OCI-LY7 (cell line): ENCODE data around the gene KHK. TPM values are rescaled to one million over a fixed set of nuclear protein-coding genes. Genes with fewer than 3 reads are reported as not detected.

Source experiments
- BruUV-seq: library from RNA; stranded (reverse); fragments of 400-500 nt; replicated peaks from 2 replicates; lab custom pipeline; 2021; lab: Mats Ljungman, UMichigan
- CTCF ChIA-PET: fragments of 300-600 bp; sonication (Branson Sonifier 250); formaldehyde crosslinking; loops from one replicate; lab custom pipeline; 2022; ENCODE audit warnings: antibody characterized with exemption; ENCODE audit not compliant: unreplicated experiment; lab: Charles Lee
- POLR2A ChIA-PET: fragments of 300-600 bp; sonication (Branson Sonifier 250); formaldehyde crosslinking; loops from one replicate; lab custom pipeline; 2022; ENCODE audit warnings: antibody characterized with exemption; lab: Charles Lee
- DNase-seq: peaks from one replicate; pipeline ENCODE4 v3.0.0-alpha.2; 2015; ENCODE audit warnings: low spot score
- H2AFZ ChIP-seq: fragments of 200-600 bp; sonication (generic), shearing (Covaris generic); 2 replicates; pipeline ENCODE4 v1.6.1; 2014; ENCODE audit warnings: mild to moderate bottlenecking, antibody characterized with exemption, low read length, moderate library complexity
- H3K27ac ChIP-seq: fragments of 200-600 bp; sonication (generic); 2 replicates; pipeline ENCODE4 v1.5.1; 2014; ENCODE audit warnings: mixed run types, low read depth, mild to moderate bottlenecking, moderate library complexity, low read length, inconsistent platforms; ENCODE audit not compliant: poor library complexity, severe bottlenecking
- H3K36me3 ChIP-seq: fragments of 200-600 bp; sonication (generic); 2 replicates; pipeline ENCODE4 v1.6.1; 2014; ENCODE audit warnings: mild to moderate bottlenecking, antibody characterized with exemption, low read length, moderate library complexity, mixed read lengths; ENCODE audit not compliant: insufficient read depth
- H3K4me1 ChIP-seq: fragments of 200-600 bp; sonication (generic); 2 replicates; pipeline ENCODE4 v1.5.1; 2014; ENCODE audit warnings: mild to moderate bottlenecking, low read length; ENCODE audit not compliant: insufficient read depth, poor library complexity, severe bottlenecking
- H3K4me2 ChIP-seq: fragments of 200-600 bp; sonication (generic); 2 replicates; pipeline ENCODE4 v1.6.1; 2014; ENCODE audit warnings: mild to moderate bottlenecking, low read length
- H3K4me3 ChIP-seq: fragments of 200-600 bp; sonication (generic); 2 replicates; pipeline ENCODE4 v1.5.1; 2014; ENCODE audit warnings: mild to moderate bottlenecking, low read depth, low read length; ENCODE audit not compliant: poor library complexity, severe bottlenecking
- H3K79me2 ChIP-seq: fragments of 200-600 bp; sonication (generic); 2 replicates; pipeline ENCODE4 v1.6.1; 2016; ENCODE audit warnings: low read depth, mild to moderate bottlenecking, low read length, moderate library complexity, mixed read lengths; ENCODE audit not compliant: insufficient read depth
- H3K9me2 ChIP-seq: fragments of 200-600 bp; sonication (generic); 2 replicates; pipeline ENCODE4 v1.6.1; 2016; ENCODE audit warnings: mild to moderate bottlenecking, low read length, mixed read lengths; ENCODE audit not compliant: insufficient read depth
- H3K9me3 ChIP-seq: fragments of 200-600 bp; sonication (generic); 2 replicates; pipeline ENCODE4 v1.6.1; 2014; ENCODE audit warnings: mild to moderate bottlenecking, mixed run types, low read length, mixed read lengths
- H4K20me1 ChIP-seq: fragments of 200-600 bp; sonication (generic); 2 replicates; pipeline ENCODE4 v1.6.1; 2014; ENCODE audit warnings: mild to moderate bottlenecking, antibody characterized with exemption, low read length, moderate library complexity, mixed read lengths; ENCODE audit not compliant: insufficient read depth
- CTCF ChIP-seq: fragments of 200-600 bp; sonication (generic); conservative IDR thresholded peaks from 2 replicates; pipeline ENCODE4 v1.5.1; 2014; ENCODE audit warnings: mild to moderate bottlenecking, antibody characterized with exemption, low read length, moderate library complexity, mixed read lengths
- EZH2phosphoT487 ChIP-seq: fragments of 200-600 bp; sonication (generic); IDR thresholded peaks from 2 replicates; pipeline ENCODE4 v1.6.1; 2018; ENCODE audit warnings: low read depth, borderline replicate concordance, mild to moderate bottlenecking, mixed run types, antibody characterized with exemption, low read length, moderate library complexity, mixed read lengths
- intact Hi-C: fragments of 100-400 bp; cut with micrococcal nuclease; formaldehyde crosslinking; loops from one replicate; pipeline ENCODE4 v1.10.0; 2022; ENCODE audit not compliant: unreplicated experiment
- total RNA-seq, 2 experiments: library from RNA; depleted of rRNA in 1 of 2; stranded (reverse); fragments of >200 nt in 1 of 2; shearing (Covaris generic) in 1 of 2; gene quantifications; 2 replicates each; pipeline ENCODE4 v1.2.3, GENCODE V29; 2014 to 2022

The KHK gene
- total RNA-seq, 2 experiments from 2014 or later: 9.7 to 17.9 TPM

GRCh38 chr2:27127883-27128667 is 41.5 kb downstream of the KHK start:
- Histone ChIP-seq H3K79me2 (peaks cover 7% of the 10 kb centered on the region; the same call in 1 of the 2 replicates), H3K4me2 (no peak overlapping the region), H2AFZ (no peak overlapping the region), H3K4me3 (no peak overlapping the region), H3K27ac (no peak overlapping the region), H3K36me3 (peaks cover 51% of the 10 kb centered on the region), H3K4me1 (peaks cover 7% of the 10 kb centered on the region), H3K9me3 (no peaks in the 10 kb centered on the region), H4K20me1 (no peaks in the 10 kb centered on the region; the same call in 1 of the 2 replicates), H3K9me2 (no peaks in the 10 kb centered on the region)
- intact Hi-C loops: no loop called here
- POLR2A ChIA-PET: interaction anchor here (0.5 kb wide), 1 partner anchor 24 kb away, joined by 3 read pairs; no protein-coding TSS in a partner anchor
- BruUV-seq: no TSS peak
- DNase-seq: no peak
- CTCF ChIA-PET: interaction anchor here (0.6 kb wide), 1 partner anchor 1280 kb away, joined by 3 read pairs; no protein-coding TSS in a partner anchor
- TF ChIP-seq CTCF (no peak), EZH2phosphoT487 (no peak)

- H3K4me3 ChIP-seq: no peak overlapping the region
- H2AFZ ChIP-seq: no peak overlapping the region
- no peak overlapping the region for H3K4me2 ChIP-seq
- no peak for DNase-seq
- ChIA-PET CTCF (no interaction called here), POLR2A (interaction anchor here (0.5 to 0.6 kb wide), 3 partner anchors 23 to 64 kb away, joined by 3 to 4 read pairs (median 3); no protein-coding TSS in a partner anchor)
- TF ChIP-seq EZH2phosphoT487 (no peak), CTCF (no peak)
- no peaks in the 10 kb centered on the region for H3K9me2 ChIP-seq
- peaks cover 5% of the 10 kb centered on the region; the same call in 1 of the 2 replicates for H4K20me1 ChIP-seq
- H3K27ac ChIP-seq: no peak overlapping the region
- H3K79me2 ChIP-seq: peaks cover 16% of the 10 kb centered on the region
- H3K4me1 ChIP-seq: peaks cover 12% of the 10 kb centered on the region
- intact Hi-C loops: no loop called here
- BruUV-seq: no TSS peak
- peaks cover 56% of the 10 kb centered on the region for H3K36me3 ChIP-seq
- H3K9me3 ChIP-seq: no peaks in the 10 kb centered on the region
Observed at GRCh38 chr2:27128668-27129571, 42.3 kb downstream of the KHK start.
